GM18867 (cell line): ENCODE results near the gene ELF4.

Experiments used
- ATAC-seq: cut with Tn5 transposase; IDR thresholded peaks from one replicate; pipeline ENCODE4 v1.9.1; 2021; ENCODE audit warnings: mild to moderate bottlenecking, moderate library complexity; ENCODE audit not compliant: unreplicated experiment

ELF4 gene

GRCh38 chrX:130051176-130051845, 59.0 kb downstream of the ELF4 start:
- no peak for ATAC-seq

DNA sequence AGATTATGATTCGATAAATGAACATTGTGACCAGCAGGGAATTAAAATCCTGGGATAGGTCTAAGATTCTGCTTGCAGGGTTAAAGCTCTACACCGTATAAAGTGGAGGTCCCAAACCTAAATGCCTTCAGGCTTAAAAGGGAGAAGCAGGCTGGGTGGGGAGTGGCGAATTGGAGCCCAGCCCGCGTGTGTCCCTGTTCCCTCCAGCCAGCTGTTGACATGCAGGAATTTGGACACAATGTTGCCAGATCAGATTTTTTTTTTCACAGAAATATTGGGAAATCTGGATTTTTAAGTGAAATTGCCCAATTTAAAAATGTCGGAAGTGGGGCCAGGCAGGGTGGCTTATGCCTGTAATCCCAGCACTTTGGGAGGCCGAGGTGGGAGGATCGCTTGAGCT, 60.5 kb downstream of the ELF4 start:
- ATAC-seq = no peak

DNA sequence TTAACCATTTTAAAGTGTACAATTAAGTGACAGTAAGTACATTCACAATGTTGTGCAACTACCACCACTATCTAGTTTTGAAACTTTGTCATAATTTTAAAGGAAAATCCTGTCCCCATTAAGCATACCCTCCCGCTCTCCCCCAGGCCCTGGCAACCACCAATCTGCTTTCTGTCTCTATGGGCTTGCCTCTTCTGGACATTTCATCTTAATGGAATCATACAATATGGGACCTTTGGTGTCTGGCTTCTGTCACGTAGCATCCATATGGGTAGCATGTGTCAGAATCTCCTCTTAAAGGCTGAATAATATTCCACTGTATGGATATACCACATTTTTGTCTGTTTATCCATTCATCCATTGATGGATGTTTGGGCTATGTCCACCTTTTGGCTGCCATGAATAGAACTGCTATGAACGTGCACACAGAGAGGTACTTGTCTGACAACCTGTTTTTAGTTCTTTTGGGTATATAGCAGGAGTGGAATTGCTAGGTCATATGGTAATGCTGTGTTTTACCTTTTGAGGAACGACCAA, 61.5 kb downstream of the ELF4 start:
- ATAC-seq = no peak

DNA sequence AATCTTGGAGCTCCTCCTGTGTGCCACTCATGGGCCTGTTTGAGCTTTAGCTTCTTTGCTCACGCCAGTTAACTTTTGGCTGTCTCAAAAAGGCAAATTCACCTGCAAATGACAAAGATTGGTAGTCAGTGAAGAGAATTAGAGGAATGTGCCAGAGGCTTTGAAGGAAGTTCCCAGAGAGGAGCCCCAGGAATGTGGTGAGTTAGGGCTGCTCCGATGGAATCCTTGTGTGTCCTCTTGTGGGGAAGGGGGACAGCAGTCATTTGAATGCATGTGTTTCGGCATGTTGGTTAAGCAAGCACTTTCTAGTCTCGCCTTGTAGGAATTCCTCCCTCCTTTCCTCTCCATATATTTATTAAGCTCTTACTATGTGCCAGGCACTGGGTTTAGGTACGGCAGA, 62.9 kb downstream of the ELF4 start:
- no peak for ATAC-seq

- ATAC-seq = no peak
Observed at GRCh38 chrX:130039847-130040246, 70.5 kb downstream of the ELF4 start.

DNA sequence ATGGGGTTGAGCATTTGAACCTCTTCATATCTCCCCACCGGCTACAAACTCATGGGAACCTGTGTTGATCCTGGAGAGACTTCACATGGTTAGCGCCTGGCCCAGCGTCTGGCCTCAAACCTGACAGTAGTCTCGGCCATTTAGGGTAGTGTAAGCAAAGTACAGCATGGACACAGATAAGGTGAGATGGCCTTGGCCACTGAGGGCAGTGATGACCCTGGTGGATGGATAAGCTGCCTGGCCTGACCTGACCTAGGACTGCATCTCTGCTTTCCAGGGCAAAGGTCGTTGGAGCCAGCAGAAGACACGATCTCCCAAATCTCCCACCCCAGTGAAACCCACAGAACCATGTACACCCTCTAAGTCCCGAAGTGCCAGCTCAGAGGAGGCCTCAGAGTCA, 76.1 kb downstream of the ELF4 start:
- no peak for ATAC-seq

- ATAC-seq = no peak
Observed at GRCh38 chrX:130032552-130032951, 77.7 kb downstream of the ELF4 start.

- ATAC-seq = no peak
Observed at GRCh38 chrX:130030826-130031225, 79.5 kb downstream of the ELF4 start.

GRCh38 chrX:130028196-130028595, 82.1 kb downstream of the ELF4 start:
- ATAC-seq = peak; percentile 35

DNA sequence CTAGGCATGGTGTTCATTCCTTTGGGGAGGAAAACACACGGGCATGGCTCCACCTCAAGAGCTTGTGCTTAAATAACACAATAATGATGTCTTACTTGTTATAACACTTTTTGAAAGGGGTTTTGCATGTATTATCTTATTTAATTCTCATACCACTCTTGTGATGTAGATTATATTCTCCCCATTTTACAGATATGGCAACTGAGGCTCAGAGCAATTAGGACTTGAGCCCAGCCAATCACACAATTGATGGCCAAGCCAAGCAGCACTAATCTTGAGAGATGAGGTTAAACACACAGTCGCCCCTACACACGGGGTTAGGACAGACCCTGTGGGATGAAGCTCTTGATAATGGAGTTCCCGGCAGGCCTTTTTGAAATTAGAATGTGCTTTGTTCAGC, 82.7 kb downstream of the ELF4 start:
- no peak for ATAC-seq

GRCh38 chrX:130025256-130025655, 85.0 kb downstream of the ELF4 start:
- ATAC-seq = no peak

DNA sequence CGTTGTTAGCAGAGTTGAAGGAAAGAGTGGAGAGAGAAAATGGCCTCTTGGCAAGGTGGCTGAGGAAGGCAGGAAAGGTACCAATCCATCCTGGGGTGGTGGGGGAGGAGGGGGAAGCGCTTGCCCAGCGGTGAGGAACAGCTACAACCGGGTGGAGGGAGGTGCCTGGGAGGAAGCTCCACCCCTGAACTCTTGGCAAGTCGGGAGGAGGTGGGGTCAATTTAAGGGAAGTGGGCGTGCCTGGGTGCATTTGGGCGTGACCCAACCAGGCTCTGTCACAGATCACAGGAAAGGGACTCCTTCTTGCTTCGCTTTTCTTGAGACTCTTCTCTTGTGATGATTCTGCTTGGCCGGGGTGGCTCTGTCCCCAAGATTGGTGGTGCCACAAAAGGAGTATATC, 86.2 kb downstream of the ELF4 start:
- peak; percentile 98 for ATAC-seq

- ATAC-seq = no peak
Observed at GRCh38 chrX:130020661-130021324, 89.5 kb downstream of the ELF4 start.

GRCh38 chrX:130018143-130018542, 92.2 kb downstream of the ELF4 start:
- no peak for ATAC-seq

DNA sequence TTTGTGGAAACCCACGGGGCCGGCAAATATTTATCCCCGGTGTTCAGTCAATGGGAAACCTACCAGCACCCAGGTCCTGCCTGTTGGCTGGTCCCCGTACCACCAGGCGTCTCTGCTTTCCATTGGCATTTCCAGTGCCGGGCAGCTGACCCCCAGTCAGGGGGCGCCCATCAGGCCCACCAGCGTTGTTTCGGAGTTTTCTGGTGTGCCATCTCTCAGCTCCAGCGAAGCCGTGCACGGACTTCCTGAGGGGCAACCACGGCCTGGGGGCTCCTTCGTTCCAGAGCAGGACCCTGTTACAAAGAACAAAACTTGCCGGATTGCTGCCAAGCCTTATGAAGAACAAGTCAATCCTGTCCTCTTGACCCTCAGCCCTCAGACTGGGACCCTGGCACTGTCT, 95.1 kb downstream of the ELF4 start:
- no peak for ATAC-seq
